T-cell (primary cell): ENCODE measurements around the gene GTSE1. TPM values are rescaled to one million over a fixed set of nuclear protein-coding genes. Genes with fewer than 3 reads are reported as not detected.

Experiments used
- ATAC-seq, 4 experiments: fragments of 200-7000 bp in 3 of 4; fragments of 150-1000 bp in 1 of 4; cut with Tn5 transposase; replicated peaks in 1 of 4; 1 replicate in 3 of 4; 2 replicates in 1 of 4; pipeline ENCODE4 v1.10.0; 2021; ENCODE audit warnings: moderate library complexity in 3 of 4, mild to moderate bottlenecking in 2 of 4, moderate number of reproducible peaks in 1 of 4
- CTCF ChIA-PET, 2 donors: fragments of 300-600 bp; sonication (Branson Sonifier 250); formaldehyde crosslinking; loops; one replicate each; lab custom pipeline; 2022; ENCODE audit warnings: antibody characterized with exemption in 2 of 2; lab: Charles Lee
- POLR2A ChIA-PET, 2 donors: fragments of 300-600 bp; sonication (Branson Sonifier 250); formaldehyde crosslinking; loops; one replicate each; lab custom pipeline; 2022; ENCODE audit warnings: antibody characterized with exemption in 2 of 2; lab: Charles Lee
- DNase-seq, 35 experiments: peaks; one replicate each; pipeline versions ENCODE4 v3.0.0 to v3.0.0-alpha.2; 2013 to 2023
- H3K27ac ChIP-seq: one replicate; pipeline ENCODE4 v1.5.1; 2013; ENCODE audit warnings: low read length
- H3K27me3 ChIP-seq, 2 experiments: replicated peaks in 1 of 2; 1 replicate in 1 of 2; 2 replicates in 1 of 2; pipeline versions ENCODE4 v1.6.1 to v1.7.0; 2013; ENCODE audit warnings: low read length in 1 of 2, mixed read lengths in 1 of 2; ENCODE audit not compliant: control insufficient read depth in 2 of 2, insufficient read depth in 2 of 2; ENCODE audit errors: extremely low read depth in 1 of 2
- H3K36me3 ChIP-seq, 2 donors: 1 replicate in 1 of 2; 2 replicates in 1 of 2; pipeline versions ENCODE4 v1.6.1 to v1.7.0; 2013; ENCODE audit warnings: low read length in 1 of 2; ENCODE audit not compliant: control insufficient read depth in 2 of 2, insufficient read depth in 1 of 2; ENCODE audit errors: extremely low read depth in 1 of 2
- H3K4me1 ChIP-seq, 2 experiments: 1 replicate in 1 of 2; 2 replicates in 1 of 2; pipeline versions ENCODE4 v1.6.1 to v1.7.0; 2013; ENCODE audit warnings: low read length in 2 of 2, mixed read lengths in 1 of 2; ENCODE audit not compliant: insufficient read depth in 2 of 2, control insufficient read depth in 1 of 2; ENCODE audit errors: extremely low read depth in 1 of 2
- H3K4me3 ChIP-seq, 2 donors: 1 replicate in 1 of 2; 2 replicates in 1 of 2; pipeline versions ENCODE4 v1.5.1 to v1.7.0; 2013; ENCODE audit warnings: mild to moderate bottlenecking in 2 of 2, low read length in 1 of 2, moderate library complexity in 1 of 2; ENCODE audit not compliant: control insufficient read depth in 1 of 2; ENCODE audit errors: extremely low read depth in 1 of 2
- H3K9me3 ChIP-seq: 2 replicates; pipeline ENCODE4 v1.7.0; 2013
- H3K27ac Mint-ChIP-seq, 2 donors: one replicate each; pipeline ENCODE4 v1.8.0; 2020 to 2021; ENCODE audit warnings: mild to moderate bottlenecking in 2 of 2, mixed read lengths in 2 of 2
- H3K27me3 Mint-ChIP-seq, 2 donors: one replicate each; pipeline ENCODE4 v1.8.0; 2021 to 2022; ENCODE audit warnings: mixed read lengths in 2 of 2
- H3K36me3 Mint-ChIP-seq: one replicate; pipeline ENCODE4 v1.8.0; 2021; ENCODE audit warnings: mixed read lengths
- H3K4me1 Mint-ChIP-seq, 3 donors: one replicate each; pipeline ENCODE4 v1.8.0; 2020 to 2022; ENCODE audit warnings: mixed read lengths in 3 of 3, mild to moderate bottlenecking in 1 of 3
- H3K4me3 Mint-ChIP-seq, 3 donors: one replicate each; pipeline ENCODE4 v1.8.0; 2020 to 2022; ENCODE audit warnings: mild to moderate bottlenecking in 3 of 3, mixed read lengths in 3 of 3, moderate library complexity in 3 of 3
- H3K9me3 Mint-ChIP-seq, 3 donors: one replicate each; pipeline ENCODE4 v1.8.0; 2020 to 2022; ENCODE audit warnings: mixed read lengths in 3 of 3
- WGBS: methylation state at CpG from one replicate; pipeline ENCODE4 v1.1.5; 2013; ENCODE audit warnings: missing lambda C conversion rate; ENCODE audit not compliant: insufficient coverage; 5-methylcytosine and 5-hydroxymethylcytosine counted together
- total RNA-seq, 35 experiments: library from RNA in 6 of 35; stranded (reverse) in 6 of 35; fragments of 120-200 nt in 1 of 35; gene quantifications; one replicate each; pipeline versions ENCODE4 v1.2.1 to v1.2.4 and lab custom pipeline; 2013 to 2026

GTSE1 gene
- total RNA-seq, 5 donors from 2014 or later (not counting 1 experiment from before 2014, with no cell fraction given) = 0.44 to 1.3 (median 0.61) TPM

DNA sequence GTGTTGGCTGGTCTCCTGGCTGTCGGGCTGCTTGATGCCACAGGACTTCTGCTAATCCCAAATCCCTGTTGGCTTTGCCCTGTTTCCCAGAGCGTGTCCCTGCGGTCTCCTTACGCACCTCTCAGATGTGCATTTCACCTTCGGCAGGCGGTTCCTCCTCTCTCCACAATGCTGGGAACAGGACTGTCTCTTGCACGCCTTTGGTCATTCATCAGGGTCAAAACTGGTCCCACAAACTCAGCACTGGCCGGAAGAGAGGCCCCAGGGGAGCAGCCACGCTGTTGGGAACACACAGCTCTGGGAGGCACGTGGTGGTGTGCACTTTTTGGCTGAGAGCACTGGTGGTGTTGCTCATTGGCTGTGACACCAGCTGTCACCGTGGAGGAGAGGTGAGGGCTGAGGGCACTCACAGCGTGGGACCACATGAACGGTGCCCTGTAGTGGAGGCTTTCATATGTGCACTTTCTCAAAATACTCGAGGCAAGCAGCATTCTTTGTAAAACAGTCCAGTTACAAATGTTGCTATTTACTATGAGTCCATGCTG is 23.6 kb downstream of the GTSE1 start:
- Mint-ChIP-seq H3K4me1 (no peaks in the 10 kb centered on the region), H3K4me3 (no peak overlapping the region), H3K27ac (no peak overlapping the region), H3K9me3 (no peaks in the 10 kb centered on the region), H3K36me3 (no peaks in the 10 kb centered on the region), H3K27me3 (no peaks in the 10 kb centered on the region)
- ATAC-seq (no peak), DNase-seq (no peak)
- ChIA-PET CTCF (interaction anchor here in 1 of 2 donors (1.1 kb wide), 1 partner anchor 199 kb away, joined by 4 read pairs; no protein-coding TSS in a partner anchor), POLR2A (no interaction called here)
- Histone ChIP-seq H3K27ac (no peak overlapping the region), H3K9me3 (no peaks in the 10 kb centered on the region), H3K27me3 (no peaks in the 10 kb centered on the region), H3K36me3 (no peaks in the 10 kb centered on the region), H3K4me3 (no peak overlapping the region), H3K4me1 (no peaks in the 10 kb centered on the region)
- 97% methylated on average over 14 of the region's 14 CpGs for WGBS

DNA sequence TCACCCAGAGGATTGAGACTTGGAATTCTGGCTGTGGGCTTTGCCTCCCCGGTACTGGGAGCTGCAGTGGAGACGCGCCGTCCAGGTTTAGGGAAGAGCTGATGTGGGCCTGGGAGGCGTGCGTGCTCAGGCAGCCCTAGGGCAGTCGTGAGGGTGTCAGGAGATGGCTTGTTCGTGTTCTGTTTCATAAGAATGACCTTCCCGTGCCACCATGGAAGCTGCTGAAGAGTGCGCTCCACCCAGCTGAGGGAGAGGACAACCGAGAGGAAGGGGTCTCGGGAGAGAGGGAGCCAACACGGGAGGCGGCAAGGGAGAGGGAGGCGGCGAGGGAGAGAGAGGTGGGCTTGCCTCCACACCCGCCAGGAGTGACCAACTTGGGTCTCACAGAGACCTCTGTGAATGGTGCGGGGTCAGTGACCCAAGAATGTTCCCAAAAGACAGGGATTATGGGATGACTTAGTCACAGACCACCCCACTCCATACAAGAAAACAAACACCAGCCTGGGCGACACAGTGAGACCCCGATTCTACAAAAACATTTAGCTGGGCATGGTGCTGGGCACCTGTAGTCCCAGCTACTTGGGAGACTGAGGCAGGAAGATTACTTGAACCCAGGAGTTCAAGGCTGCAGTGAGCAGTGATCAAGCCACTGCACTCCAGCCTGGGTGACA is 24.2 kb downstream of the GTSE1 start:
- DNase-seq = no peak
- no peaks in the 10 kb centered on the region for H3K4me1 ChIP-seq
- no peaks in the 10 kb centered on the region for H3K9me3 ChIP-seq
- 94% methylated on average over 18 of the region's 20 CpGs for WGBS
- no peaks in the 10 kb centered on the region for H3K36me3 ChIP-seq
- Mint-ChIP-seq H3K36me3 (no peaks in the 10 kb centered on the region), H3K4me3 (no peak overlapping the region), H3K27me3 (no peaks in the 10 kb centered on the region), H3K9me3 (no peaks in the 10 kb centered on the region), H3K4me1 (no peaks in the 10 kb centered on the region), H3K27ac (no peak overlapping the region)
- ChIA-PET CTCF (no interaction called here), POLR2A (interaction anchor here in 1 of 2 donors (0.6 kb wide), 1 partner anchor 18 kb away, joined by 3 read pairs; no protein-coding TSS in a partner anchor)
- H3K27ac ChIP-seq = no peak overlapping the region
- no peak overlapping the region for H3K4me3 ChIP-seq
- no peaks in the 10 kb centered on the region for H3K27me3 ChIP-seq
- no peak for ATAC-seq

DNA sequence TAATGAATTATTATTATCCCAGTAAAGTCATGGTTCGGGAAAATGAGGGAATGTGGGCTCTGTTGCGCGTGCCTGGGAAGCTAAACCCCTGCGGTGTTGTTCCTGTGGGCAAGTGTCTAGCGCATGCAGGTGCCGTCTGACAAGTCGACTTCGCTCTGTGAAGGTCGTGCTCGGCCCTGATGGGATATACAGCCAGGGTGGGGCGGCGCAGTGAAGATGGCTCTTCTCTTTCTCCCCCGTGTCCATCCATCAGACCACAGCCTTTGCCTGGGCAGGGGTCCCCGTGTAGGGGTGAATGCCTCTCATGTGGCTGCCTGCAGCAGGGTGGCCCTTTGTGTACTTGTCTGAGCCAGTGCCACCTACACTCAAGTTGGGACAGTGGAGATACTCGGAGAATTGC is 26.0 kb downstream of the GTSE1 start:
- H3K4me3 ChIP-seq = no peak overlapping the region
- Mint-ChIP-seq H3K4me1 (no peaks in the 10 kb centered on the region), H3K36me3 (no peaks in the 10 kb centered on the region), H3K4me3 (no peak overlapping the region), H3K27ac (no peak overlapping the region), H3K9me3 (no peaks in the 10 kb centered on the region), H3K27me3 (no peaks in the 10 kb centered on the region)
- ATAC-seq (no peak), DNase-seq (no peak)
- no peaks in the 10 kb centered on the region for H3K4me1 ChIP-seq
- H3K9me3 ChIP-seq = no peaks in the 10 kb centered on the region
- H3K27me3 ChIP-seq = no peaks in the 10 kb centered on the region
- WGBS = 99% methylated on average over 10 of the region's 15 CpGs
- H3K36me3 ChIP-seq = no peaks in the 10 kb centered on the region
- ChIA-PET POLR2A (no interaction called here), CTCF (interaction anchor here in 1 of 2 donors (0.6 kb wide), 1 partner anchor 10 kb away, joined by 4 read pairs; no protein-coding TSS in a partner anchor)
- no peak overlapping the region for H3K27ac ChIP-seq

DNA sequence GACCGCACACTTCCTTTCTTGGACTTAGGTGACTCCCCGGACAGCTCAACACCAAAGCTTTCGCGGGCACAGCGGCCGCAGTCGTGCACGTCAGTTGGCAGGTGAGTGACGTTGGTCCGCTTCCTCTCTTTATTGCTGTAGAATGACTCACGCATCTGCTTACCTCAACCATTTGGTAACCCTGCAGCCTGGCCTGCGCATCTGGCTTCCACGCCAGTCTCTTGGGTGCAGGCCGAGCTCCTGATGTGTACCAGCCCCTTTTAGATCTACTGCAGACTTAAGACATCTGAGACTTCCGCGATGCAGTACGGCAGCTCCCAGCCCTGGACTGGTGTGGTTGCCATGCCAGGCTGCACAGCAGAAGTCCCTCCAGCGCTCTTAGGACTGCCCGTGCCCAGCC is 26.5 kb downstream of the GTSE1 start:
- no peaks in the 10 kb centered on the region for H3K36me3 Mint-ChIP-seq
- DNase-seq (no peak), ATAC-seq (no peak)
- no peaks in the 10 kb centered on the region for H3K4me1 Mint-ChIP-seq
- no peak overlapping the region for H3K27ac ChIP-seq
- H3K4me3 ChIP-seq = no peak overlapping the region
- no peaks in the 10 kb centered on the region for H3K27me3 Mint-ChIP-seq
- H3K4me1 ChIP-seq = no peaks in the 10 kb centered on the region
- no peaks in the 10 kb centered on the region for H3K36me3 ChIP-seq
- no peak overlapping the region for H3K27ac Mint-ChIP-seq
- H3K9me3 Mint-ChIP-seq = no peaks in the 10 kb centered on the region
- no peak overlapping the region for H3K4me3 Mint-ChIP-seq
- CTCF ChIA-PET = interaction anchor here in 1 of 2 donors (0.6 kb wide), 1 partner anchor 10 kb away, joined by 4 read pairs; no protein-coding TSS in a partner anchor
- POLR2A ChIA-PET = no interaction called here
- WGBS = 96% methylated on average over 19 of the region's 19 CpGs
- no peaks in the 10 kb centered on the region for H3K9me3 ChIP-seq
- H3K27me3 ChIP-seq = no peaks in the 10 kb centered on the region

DNA sequence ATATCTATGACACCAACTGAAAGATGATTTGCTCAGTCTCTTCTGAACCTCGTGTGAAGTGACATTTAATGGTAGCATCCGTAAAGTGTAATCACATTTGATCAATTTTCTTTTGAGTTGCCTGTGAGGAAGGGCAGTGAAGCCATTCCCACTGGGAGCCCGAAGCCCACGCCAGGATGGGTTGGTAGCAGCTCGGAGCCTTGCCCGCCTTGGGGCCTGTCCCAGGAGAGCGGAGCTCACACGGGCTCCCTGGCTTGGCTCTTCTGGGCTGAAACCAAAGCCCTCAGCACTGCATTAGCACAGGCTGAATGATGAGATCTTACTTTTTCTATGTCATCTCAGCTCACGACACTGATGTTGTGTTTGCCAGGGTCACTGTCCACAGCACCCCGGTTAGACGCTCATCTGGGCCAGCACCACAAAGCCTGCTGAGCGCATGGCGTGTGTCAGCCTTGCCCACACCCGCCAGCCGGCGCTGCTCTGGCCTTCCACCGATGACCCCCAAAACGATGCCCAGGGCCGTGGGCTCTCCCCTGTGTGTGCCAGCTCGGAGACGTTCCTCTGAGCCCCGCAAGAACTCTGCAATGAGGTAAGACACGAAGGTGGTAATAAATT is 29.5 kb downstream of the GTSE1 start:
- H3K9me3 ChIP-seq = no peaks in the 10 kb centered on the region
- H3K4me3 ChIP-seq = no peak overlapping the region
- ATAC-seq = no peak
- POLR2A ChIA-PET = no interaction called here
- 97% methylated on average over 22 of the region's 23 CpGs for WGBS
- CTCF ChIA-PET = no interaction called here
- DNase-seq = no peak
- Mint-ChIP-seq H3K4me3 (no peak overlapping the region), H3K36me3 (no peaks in the 10 kb centered on the region), H3K4me1 (no peaks in the 10 kb centered on the region), H3K27me3 (no peaks in the 10 kb centered on the region), H3K27ac (no peak overlapping the region), H3K9me3 (no peaks in the 10 kb centered on the region)
- no peaks in the 10 kb centered on the region for H3K4me1 ChIP-seq
- no peaks in the 10 kb centered on the region for H3K36me3 ChIP-seq
- no peaks in the 10 kb centered on the region for H3K27me3 ChIP-seq
- no peak overlapping the region for H3K27ac ChIP-seq

DNA sequence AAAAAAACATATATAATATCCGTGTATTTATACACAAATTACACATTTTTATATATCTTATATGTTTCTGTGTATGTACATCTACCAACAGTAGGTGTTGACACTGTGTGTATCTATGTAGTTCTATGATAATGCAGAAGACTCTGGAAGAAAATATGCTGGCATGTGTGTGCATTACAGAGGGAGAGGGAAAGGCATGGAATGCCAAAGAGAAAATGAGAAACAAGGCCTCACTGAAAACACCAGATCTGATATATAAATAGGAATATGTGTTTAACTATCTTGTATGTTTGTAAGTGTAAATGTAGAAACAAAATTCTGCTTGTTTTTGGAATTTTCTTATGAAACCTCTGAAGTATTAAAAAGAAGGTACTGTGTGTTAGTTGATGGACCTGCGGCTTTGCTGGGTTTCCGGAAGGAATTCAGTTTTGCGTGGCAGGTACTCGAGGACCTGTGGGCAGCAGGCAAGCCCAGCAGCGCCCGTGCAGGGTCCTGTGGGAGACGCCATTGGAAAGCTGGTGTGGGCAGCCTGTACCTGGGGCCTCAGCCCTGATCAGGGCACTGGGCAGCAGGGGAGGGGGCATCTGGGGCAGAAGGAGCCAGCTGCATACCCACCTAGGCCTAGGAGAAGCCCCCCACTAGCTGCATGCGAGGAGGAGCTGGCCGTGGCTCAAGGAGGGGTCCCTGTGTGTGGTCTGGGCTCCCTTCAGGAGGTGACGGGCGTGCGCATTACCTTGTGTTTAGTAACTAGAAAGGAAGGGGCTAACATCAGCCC is 31.2 kb downstream of the GTSE1 start:
- ATAC-seq = no peak
- Mint-ChIP-seq H3K27ac (no peak overlapping the region), H3K4me1 (no peaks in the 10 kb centered on the region), H3K9me3 (no peaks in the 10 kb centered on the region), H3K36me3 (no peaks in the 10 kb centered on the region), H3K27me3 (no peaks in the 10 kb centered on the region), H3K4me3 (no peak overlapping the region)
- no peaks in the 10 kb centered on the region for H3K9me3 ChIP-seq
- no peak for DNase-seq
- no peaks in the 10 kb centered on the region for H3K36me3 ChIP-seq
- no peak overlapping the region for H3K27ac ChIP-seq
- 98% methylated on average over 6 of the region's 13 CpGs for WGBS
- H3K4me3 ChIP-seq = no peak overlapping the region
- no peaks in the 10 kb centered on the region for H3K27me3 ChIP-seq
- CTCF ChIA-PET = no interaction called here
- H3K4me1 ChIP-seq = no peaks in the 10 kb centered on the region
- POLR2A ChIA-PET = no interaction called here
